Suppressor macrophage treated with lipopolysaccharide for 4 hours (primary cell): ENCODE data around the gene EXOC5.
A peak's percentile ranks its signal among the peaks of the same experiment; 100 is the strongest.

Experiments used
- DNase-seq: peaks from one replicate; pipeline ENCODE4 v3.0.0-alpha.2; 2020

The EXOC5 gene, protein sequence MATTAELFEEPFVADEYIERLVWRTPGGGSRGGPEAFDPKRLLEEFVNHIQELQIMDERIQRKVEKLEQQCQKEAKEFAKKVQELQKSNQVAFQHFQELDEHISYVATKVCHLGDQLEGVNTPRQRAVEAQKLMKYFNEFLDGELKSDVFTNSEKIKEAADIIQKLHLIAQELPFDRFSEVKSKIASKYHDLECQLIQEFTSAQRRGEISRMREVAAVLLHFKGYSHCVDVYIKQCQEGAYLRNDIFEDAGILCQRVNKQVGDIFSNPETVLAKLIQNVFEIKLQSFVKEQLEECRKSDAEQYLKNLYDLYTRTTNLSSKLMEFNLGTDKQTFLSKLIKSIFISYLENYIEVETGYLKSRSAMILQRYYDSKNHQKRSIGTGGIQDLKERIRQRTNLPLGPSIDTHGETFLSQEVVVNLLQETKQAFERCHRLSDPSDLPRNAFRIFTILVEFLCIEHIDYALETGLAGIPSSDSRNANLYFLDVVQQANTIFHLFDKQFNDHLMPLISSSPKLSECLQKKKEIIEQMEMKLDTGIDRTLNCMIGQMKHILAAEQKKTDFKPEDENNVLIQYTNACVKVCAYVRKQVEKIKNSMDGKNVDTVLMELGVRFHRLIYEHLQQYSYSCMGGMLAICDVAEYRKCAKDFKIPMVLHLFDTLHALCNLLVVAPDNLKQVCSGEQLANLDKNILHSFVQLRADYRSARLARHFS

GRCh38 chr14:57268161-57269069 lies at the start of gene EXOC5, which contains the start of gene AP5M1:
Gene EXOC5, minus strand, starts transcription at chr14:57268905. Its CDS starts 257 bp downstream, at chr14:57268648.
Gene AP5M1, plus strand, starts transcription at chr14:57268971. Its CDS starts 344 bp downstream, at chr14:57269315.
- DNase-seq: peak; percentile 97

- DNase-seq: peak; percentile 85
Observed at GRCh38 chr14:57317248-57317833, 48.6 kb upstream of the EXOC5 start.

GRCh38 chr14:57314396-57315089 lies 45.8 kb upstream of the EXOC5 start:
- DNase-seq: no peak

GRCh38 chr14:57302883-57303282 lies 34.2 kb upstream of the EXOC5 start:
- no peak for DNase-seq

- no peak for DNase-seq
Observed at GRCh38 chr14:57299511-57299910, 30.8 kb upstream of the EXOC5 start.

- no peak for DNase-seq
Observed at GRCh38 chr14:57297852-57298251, 29.1 kb upstream of the EXOC5 start.

- no peak for DNase-seq
Observed at GRCh38 chr14:57295239-57295638, 26.5 kb upstream of the EXOC5 start.

DNA sequence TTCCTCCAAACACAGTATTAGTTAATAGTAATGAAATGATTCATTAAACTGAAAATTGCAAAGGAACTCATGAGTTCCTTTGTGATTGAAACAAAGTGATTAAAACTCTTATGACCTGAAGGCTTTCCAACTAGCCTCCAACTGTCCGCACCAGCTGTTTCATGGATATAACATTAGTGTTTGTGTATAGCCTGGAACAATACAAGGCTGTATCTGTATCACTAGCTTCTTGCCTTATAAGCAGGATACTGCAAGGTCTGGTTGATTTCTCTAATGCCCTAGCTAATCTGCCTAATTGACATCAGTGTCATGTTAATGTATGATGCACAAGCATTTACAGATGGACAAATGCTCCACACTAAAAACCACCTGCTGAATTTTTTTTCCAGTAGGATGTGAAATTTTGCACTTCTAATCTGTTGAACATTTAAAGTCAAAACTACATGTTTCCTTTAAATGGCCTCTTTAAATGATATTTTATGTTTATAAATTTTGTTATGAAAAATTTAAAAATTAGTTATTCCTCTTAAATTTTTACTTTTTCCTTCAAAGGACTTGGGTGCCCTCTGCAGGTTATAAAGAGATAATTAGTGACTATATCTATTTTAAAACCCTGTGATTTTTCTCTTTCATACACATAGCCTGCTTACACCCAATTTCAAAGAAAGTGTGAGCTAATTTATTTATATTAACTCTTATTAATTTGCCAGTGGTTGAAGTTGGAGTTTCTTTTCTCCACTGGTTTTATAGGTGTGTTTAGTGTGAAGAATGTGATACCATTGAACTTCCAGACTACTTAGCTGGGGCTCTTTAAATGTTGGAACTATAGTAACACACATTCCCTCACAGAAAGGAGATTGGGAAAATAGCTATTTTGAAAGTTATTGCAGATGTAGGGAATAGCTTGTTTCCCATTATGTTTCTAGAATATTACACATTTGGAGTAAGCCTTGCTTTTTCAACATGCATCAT lies 25.4 kb upstream of the EXOC5 start:
- DNase-seq: peak; percentile 34

GRCh38 chr14:57291692-57292647 lies 23.3 kb upstream of the EXOC5 start:
- no peak for DNase-seq

GRCh38 chr14:57290751-57291150 lies 22.0 kb upstream of the EXOC5 start:
- no peak for DNase-seq

- no peak for DNase-seq
Observed at GRCh38 chr14:57287745-57288144, 19.0 kb upstream of the EXOC5 start.

GRCh38 chr14:57277062-57277461 lies 8.4 kb upstream of the EXOC5 start:
- DNase-seq: no peak

DNA sequence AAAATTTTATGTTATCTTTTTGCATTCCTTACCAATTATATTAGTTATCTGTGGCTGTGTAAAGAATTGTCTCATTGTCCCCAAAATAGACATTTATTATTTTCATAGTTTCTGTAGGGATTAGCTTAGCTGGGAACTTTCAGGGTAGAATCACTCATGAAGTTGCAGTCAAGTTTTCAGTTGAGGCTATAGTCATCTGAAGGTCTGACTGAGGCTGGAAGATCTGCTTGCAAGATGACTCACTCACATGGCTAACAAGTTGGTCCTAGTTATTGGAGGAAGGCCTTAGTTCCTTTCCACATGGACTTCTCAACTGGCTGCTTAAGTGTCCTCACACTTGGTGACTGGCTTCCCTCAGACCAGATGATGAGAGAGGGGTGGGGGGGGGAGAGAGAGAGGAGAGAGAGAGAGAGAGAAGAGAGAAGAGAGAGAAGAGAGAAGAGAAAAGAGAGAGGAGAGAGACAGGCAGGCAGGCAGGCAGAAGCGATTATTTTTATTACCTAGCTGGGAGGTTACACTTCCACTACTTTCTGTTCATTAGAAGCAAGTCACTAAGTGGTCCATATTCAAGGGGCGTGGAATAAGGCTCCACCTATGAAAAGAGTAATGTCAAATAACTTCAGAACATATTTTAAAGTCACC lies 6.4 kb upstream of the EXOC5 start:
- DNase-seq: no peak

GRCh38 chr14:57274551-57274950 lies 5.8 kb upstream of the EXOC5 start:
- no peak for DNase-seq

- no peak for DNase-seq
Observed at GRCh38 chr14:57273236-57273635, 4.5 kb upstream of the EXOC5 start.

DNA sequence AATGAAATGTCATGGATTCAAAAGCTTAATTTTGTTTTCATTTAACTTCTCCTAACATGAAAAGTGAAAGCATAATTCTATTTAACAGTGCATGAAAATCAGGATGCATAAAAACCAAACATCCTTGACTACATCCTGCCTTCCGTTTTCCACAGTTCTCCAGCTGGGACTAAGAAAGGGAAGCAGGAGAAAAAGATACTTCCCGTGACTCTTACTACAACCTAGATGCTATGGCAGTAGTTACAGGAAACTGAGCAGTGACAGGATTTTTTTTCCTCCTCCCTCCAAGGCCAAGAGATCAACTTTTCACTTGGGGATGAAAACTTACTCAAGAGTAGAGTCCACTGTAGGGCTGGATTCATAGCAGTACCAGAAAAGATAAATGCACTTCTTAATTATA lies 2.6 kb downstream of the EXOC5 start:
- DNase-seq: peak; percentile 26

- DNase-seq: no peak
Observed at GRCh38 chr14:57262117-57262516, 6.6 kb downstream of the EXOC5 start.

DNA sequence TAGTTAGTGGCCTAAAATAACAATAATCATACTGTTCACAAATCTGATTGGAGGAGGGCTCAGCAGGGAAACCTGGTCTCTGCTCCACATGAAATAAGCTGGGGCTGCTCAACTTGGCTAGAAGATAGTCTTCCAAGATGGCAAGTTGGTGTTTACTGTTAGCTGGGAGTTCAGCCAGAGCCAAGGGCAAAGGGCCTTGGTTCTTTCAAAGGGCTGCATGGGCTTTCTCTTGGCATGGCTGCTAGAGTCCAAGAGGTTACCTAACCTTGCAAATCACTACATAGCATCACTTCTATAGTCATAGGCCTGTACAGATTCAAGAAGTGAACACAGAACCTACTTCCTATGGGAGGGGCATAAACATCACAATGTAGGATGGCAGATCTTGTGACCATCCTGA lies 7.1 kb downstream of the EXOC5 start:
- DNase-seq: no peak

- DNase-seq: no peak
Observed at GRCh38 chr14:57259672-57260071, 9.0 kb downstream of the EXOC5 start.
